ENCODE results near the gene LEP.

The LEP gene

GRCh38 chr7:128242661-128243060 is 1.6 kb downstream of the LEP start:
- Histone ChIP-seq H3K27ac (no peak overlapping the region), H3K4me3 (no peak overlapping the region), H3K9me3 (peaks cover 0 to 23% (median 14%) of the 10 kb centered on the region in 3 donors), H3K36me3 (no peaks in the 10 kb centered on the region), H3K4me1 (peaks cover 0 to 7% (median 3%) of the 10 kb centered on the region in 4 donors), H3K27me3 (peaks cover 0 to 20% of the 10 kb centered on the region in 2 donors)
- intact Hi-C loops (cut with DNase I; ENCODE audit: low total_unique reads): loop anchor here (5.0 kb wide), 1 partner anchor 305 kb away; no protein-coding TSS in a partner anchor
- no peak for DNase-seq
- TF ChIP-seq, protein P1, sequence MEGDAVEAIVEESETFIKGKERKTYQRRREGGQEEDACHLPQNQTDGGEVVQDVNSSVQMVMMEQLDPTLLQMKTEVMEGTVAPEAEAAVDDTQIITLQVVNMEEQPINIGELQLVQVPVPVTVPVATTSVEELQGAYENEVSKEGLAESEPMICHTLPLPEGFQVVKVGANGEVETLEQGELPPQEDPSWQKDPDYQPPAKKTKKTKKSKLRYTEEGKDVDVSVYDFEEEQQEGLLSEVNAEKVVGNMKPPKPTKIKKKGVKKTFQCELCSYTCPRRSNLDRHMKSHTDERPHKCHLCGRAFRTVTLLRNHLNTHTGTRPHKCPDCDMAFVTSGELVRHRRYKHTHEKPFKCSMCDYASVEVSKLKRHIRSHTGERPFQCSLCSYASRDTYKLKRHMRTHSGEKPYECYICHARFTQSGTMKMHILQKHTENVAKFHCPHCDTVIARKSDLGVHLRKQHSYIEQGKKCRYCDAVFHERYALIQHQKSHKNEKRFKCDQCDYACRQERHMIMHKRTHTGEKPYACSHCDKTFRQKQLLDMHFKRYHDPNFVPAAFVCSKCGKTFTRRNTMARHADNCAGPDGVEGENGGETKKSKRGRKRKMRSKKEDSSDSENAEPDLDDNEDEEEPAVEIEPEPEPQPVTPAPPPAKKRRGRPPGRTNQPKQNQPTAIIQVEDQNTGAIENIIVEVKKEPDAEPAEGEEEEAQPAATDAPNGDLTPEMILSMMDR (IDR thresholded peaks at IDR 0.05): no peak

DNA sequence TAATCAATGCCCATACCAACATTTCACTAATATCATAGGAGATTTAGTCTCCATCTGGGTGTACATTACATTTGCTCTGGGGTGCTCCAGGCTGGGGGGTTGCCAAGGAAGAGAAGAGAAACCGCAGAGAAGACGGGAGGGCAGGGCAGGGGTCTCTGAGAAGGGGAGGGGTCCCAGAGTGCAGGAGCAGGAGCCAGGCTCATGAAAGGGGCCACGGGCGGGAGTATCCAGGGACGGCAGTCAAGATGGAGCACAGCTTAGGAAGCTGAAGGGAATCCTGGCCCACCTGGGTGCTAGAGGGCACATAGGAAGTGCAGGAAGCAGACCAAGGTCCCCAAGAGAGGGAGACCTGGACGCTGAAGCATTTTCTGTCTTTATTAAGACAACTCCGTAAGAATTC is 2.2 kb downstream of the LEP start:
- DNase-seq: no peak
- intact Hi-C loops (cut with DNase I; ENCODE audit: low total_unique reads): loop anchor here (5.0 kb wide), 1 partner anchor 304 kb away; no protein-coding TSS in a partner anchor
- H3K27me3 ChIP-seq: peaks cover 0 to 20% of the 10 kb centered on the region in 2 donors
- H3K4me3 ChIP-seq: no peak overlapping the region
- H3K36me3 ChIP-seq: no peaks in the 10 kb centered on the region
- TF ChIP-seq, protein P1 (IDR thresholded peaks at IDR 0.05): no peak
- peaks cover 0 to 7% (median 3%) of the 10 kb centered on the region in 4 donors for H3K4me1 ChIP-seq
- no peak overlapping the region for H3K27ac ChIP-seq
- H3K9me3 ChIP-seq: peaks cover 0 to 23% (median 14%) of the 10 kb centered on the region in 3 donors

GRCh38 chr7:128244861-128245260 is 3.8 kb downstream of the LEP start:
- Histone ChIP-seq H3K4me1 (peaks cover 0 to 7% (median 3%) of the 10 kb centered on the region in 4 donors), H3K36me3 (no peaks in the 10 kb centered on the region), H3K27me3 (peaks cover 0 to 20% of the 10 kb centered on the region in 2 donors), H3K9me3 (peaks cover 0 to 11% (median 8%) of the 10 kb centered on the region in 3 donors), H3K27ac (no peak overlapping the region), H3K4me3 (no peak overlapping the region)
- intact Hi-C loops (cut with DNase I; ENCODE audit: low total_unique reads): loop anchor here (5.0 kb wide), 1 partner anchor 302 kb away; no protein-coding TSS in a partner anchor
- DNase-seq: no peak
- TF ChIP-seq, protein P1 (IDR thresholded peaks at IDR 0.05): no peak

- Histone ChIP-seq H3K36me3 (no peaks in the 10 kb centered on the region), H3K4me3 (no peak overlapping the region), H3K4me1 (peaks cover 0 to 5% (median 0%) of the 10 kb centered on the region in 4 donors), H3K9me3 (no peaks in the 10 kb centered on the region), H3K27me3 (peaks cover 0 to 3% of the 10 kb centered on the region in 2 donors), H3K27ac (no peak overlapping the region)
- TF ChIP-seq, protein P1 (IDR thresholded peaks at IDR 0.05): no peak
- no peak for DNase-seq
- intact Hi-C loops (cut with DNase I; ENCODE audit: low total_unique reads): no loop called here
Measured at GRCh38 chr7:128247108-128247507, 6.0 kb downstream of the LEP start.

DNA sequence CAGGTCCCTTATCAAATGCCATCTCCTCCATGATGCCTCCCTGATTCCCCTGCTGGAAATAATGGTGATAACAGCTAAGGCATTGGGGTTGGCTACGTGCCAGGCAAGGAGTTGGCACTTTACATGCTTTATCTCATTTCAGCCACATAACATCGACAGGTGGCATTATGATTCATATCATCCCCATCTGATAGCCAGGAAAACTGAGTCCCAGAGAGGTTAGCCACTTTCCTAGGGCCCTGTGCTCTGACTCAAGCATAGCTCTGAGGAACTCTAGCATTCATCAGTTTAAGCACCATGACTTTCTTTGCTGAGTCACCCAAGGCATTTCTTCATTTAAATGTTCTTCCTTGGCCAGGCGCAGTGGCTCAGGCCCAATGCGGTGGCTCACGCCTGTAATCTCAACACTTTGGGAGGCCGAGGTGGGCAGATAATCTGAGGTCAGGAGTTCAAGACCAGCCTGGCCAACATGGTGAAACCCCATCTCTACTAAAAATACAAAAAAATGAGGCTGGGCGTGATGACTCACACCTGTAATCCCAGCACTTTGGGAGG is 6.6 kb downstream of the LEP start:
- H3K36me3 ChIP-seq: no peaks in the 10 kb centered on the region
- H3K27me3 ChIP-seq: no peaks in the 10 kb centered on the region
- DNase-seq: no peak
- H3K4me3 ChIP-seq: no peak overlapping the region
- intact Hi-C loops (cut with DNase I; ENCODE audit: low total_unique reads): no loop called here
- no peaks in the 10 kb centered on the region for H3K4me1 ChIP-seq
- H3K9me3 ChIP-seq: no peaks in the 10 kb centered on the region
- H3K27ac ChIP-seq: no peak overlapping the region
- TF ChIP-seq, protein P1 (IDR thresholded peaks at IDR 0.05): no peak

Measured in tibial artery (tissue), 4 donors.